GM23338 (cell line): ENCODE data around the gene SLC25A42.

Experiments used
- CREB1 ChIP-seq: fragments of 250-450 bp; sonication (Bioruptor Pico); IDR thresholded peaks from 2 replicates; pipeline ENCODE4 v1.5.0; 2020; ENCODE audit warnings: low read depth, mild to moderate bottlenecking, moderate library complexity
- EZH2 ChIP-seq: fragments of 200-600 bp; sonication (generic); IDR thresholded peaks from one replicate; pipeline ENCODE4 v1.8.0; 2017; ENCODE audit warnings: antibody characterized with exemption, mild to moderate bottlenecking, low read depth; ENCODE audit not compliant: unreplicated experiment
- EZH2phosphoT487 ChIP-seq: fragments of 200-600 bp; sonication (generic); IDR thresholded peaks from one replicate; pipeline ENCODE4 v1.8.1; 2018; ENCODE audit warnings: antibody characterized with exemption; ENCODE audit not compliant: unreplicated experiment
- JUNB ChIP-seq: IDR thresholded peaks from one replicate; pipeline ENCODE4 v1.6.1; 2016; ENCODE audit warnings: antibody characterized with exemption; ENCODE audit not compliant: unreplicated experiment
- NANOG ChIP-seq: IDR thresholded peaks from 2 replicates; pipeline ENCODE4 v1.6.1; 2016; ENCODE audit warnings: antibody characterized with exemption, borderline replicate concordance
- POLR2AphosphoS5 ChIP-seq: IDR thresholded peaks from 2 replicates; pipeline ENCODE4 v1.6.1; 2016; ENCODE audit warnings: antibody characterized with exemption, low read depth
- ZNF114 ChIP-seq: fragments of 250-450 bp; sonication (Bioruptor Pico); IDR thresholded peaks from 2 replicates; pipeline ENCODE4 v1.5.0; 2020; ENCODE audit warnings: mild to moderate bottlenecking, moderate library complexity
- ZNF331 ChIP-seq: fragments of 250-450 bp; sonication (Bioruptor Pico); IDR thresholded peaks from 2 replicates; pipeline ENCODE4 v1.5.0; 2020; ENCODE audit warnings: low read depth, mild to moderate bottlenecking, moderate library complexity
- TF ChIP-seq, protein P1 (sequence below): IDR thresholded peaks from 2 replicates; pipeline ENCODE4 v1.6.1; 2016; ENCODE audit warnings: antibody characterized with exemption
- TF ChIP-seq, protein P2 (sequence below), 2 experiments: fragments of 200-600 bp in 1 of 2; sonication (generic) in 1 of 2; conservative IDR thresholded peaks; 2 replicates each; pipeline versions ENCODE4 v1.5.1 to v1.6.1; 2016 to 2017; ENCODE audit warnings: antibody characterized with exemption in 2 of 2, low read depth in 2 of 2, mild to moderate bottlenecking in 2 of 2, moderate library complexity in 1 of 2
- TF ChIP-seq, protein P3 (sequence below): IDR thresholded peaks from one replicate; pipeline ENCODE4 v1.6.1; 2018; ENCODE audit warnings: antibody characterized with exemption; ENCODE audit not compliant: unreplicated experiment
- TF ChIP-seq, protein P4 (sequence below): fragments of 250-450 bp; sonication (Bioruptor Pico); IDR thresholded peaks from 2 replicates; pipeline ENCODE4 v1.5.0; 2020; ENCODE audit warnings: mild to moderate bottlenecking, moderate library complexity

DNA sequence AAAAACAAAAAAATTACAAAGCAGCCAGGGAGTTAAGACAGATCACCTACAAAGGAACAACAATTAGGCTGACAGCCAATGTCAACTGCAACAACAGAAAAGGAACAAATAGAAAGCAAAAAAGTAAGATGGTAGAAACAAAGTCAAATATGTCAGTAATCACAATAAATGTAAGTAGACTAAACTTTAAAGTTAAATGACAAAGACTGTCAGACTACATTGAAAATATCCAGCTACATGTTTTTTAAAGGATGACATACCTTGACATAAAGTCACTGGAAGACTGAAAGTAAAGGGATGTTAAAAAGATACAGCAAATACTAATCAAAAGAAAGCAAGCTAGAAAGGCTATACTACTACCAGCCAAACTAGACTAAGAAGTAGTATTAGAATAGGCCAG, 59.6 kb downstream of the SLC25A42 start:
- TF ChIP-seq, protein P1, sequence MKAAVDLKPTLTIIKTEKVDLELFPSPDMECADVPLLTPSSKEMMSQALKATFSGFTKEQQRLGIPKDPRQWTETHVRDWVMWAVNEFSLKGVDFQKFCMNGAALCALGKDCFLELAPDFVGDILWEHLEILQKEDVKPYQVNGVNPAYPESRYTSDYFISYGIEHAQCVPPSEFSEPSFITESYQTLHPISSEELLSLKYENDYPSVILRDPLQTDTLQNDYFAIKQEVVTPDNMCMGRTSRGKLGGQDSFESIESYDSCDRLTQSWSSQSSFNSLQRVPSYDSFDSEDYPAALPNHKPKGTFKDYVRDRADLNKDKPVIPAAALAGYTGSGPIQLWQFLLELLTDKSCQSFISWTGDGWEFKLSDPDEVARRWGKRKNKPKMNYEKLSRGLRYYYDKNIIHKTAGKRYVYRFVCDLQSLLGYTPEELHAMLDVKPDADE: no peak
- no peak for TF ChIP-seq EZH2
- TF ChIP-seq, protein P2, sequence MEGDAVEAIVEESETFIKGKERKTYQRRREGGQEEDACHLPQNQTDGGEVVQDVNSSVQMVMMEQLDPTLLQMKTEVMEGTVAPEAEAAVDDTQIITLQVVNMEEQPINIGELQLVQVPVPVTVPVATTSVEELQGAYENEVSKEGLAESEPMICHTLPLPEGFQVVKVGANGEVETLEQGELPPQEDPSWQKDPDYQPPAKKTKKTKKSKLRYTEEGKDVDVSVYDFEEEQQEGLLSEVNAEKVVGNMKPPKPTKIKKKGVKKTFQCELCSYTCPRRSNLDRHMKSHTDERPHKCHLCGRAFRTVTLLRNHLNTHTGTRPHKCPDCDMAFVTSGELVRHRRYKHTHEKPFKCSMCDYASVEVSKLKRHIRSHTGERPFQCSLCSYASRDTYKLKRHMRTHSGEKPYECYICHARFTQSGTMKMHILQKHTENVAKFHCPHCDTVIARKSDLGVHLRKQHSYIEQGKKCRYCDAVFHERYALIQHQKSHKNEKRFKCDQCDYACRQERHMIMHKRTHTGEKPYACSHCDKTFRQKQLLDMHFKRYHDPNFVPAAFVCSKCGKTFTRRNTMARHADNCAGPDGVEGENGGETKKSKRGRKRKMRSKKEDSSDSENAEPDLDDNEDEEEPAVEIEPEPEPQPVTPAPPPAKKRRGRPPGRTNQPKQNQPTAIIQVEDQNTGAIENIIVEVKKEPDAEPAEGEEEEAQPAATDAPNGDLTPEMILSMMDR (conservative IDR thresholded peaks at IDR 0.05; ENCODE audit: low read depth in 2 of 2): no peak
- TF ChIP-seq, protein P3, sequence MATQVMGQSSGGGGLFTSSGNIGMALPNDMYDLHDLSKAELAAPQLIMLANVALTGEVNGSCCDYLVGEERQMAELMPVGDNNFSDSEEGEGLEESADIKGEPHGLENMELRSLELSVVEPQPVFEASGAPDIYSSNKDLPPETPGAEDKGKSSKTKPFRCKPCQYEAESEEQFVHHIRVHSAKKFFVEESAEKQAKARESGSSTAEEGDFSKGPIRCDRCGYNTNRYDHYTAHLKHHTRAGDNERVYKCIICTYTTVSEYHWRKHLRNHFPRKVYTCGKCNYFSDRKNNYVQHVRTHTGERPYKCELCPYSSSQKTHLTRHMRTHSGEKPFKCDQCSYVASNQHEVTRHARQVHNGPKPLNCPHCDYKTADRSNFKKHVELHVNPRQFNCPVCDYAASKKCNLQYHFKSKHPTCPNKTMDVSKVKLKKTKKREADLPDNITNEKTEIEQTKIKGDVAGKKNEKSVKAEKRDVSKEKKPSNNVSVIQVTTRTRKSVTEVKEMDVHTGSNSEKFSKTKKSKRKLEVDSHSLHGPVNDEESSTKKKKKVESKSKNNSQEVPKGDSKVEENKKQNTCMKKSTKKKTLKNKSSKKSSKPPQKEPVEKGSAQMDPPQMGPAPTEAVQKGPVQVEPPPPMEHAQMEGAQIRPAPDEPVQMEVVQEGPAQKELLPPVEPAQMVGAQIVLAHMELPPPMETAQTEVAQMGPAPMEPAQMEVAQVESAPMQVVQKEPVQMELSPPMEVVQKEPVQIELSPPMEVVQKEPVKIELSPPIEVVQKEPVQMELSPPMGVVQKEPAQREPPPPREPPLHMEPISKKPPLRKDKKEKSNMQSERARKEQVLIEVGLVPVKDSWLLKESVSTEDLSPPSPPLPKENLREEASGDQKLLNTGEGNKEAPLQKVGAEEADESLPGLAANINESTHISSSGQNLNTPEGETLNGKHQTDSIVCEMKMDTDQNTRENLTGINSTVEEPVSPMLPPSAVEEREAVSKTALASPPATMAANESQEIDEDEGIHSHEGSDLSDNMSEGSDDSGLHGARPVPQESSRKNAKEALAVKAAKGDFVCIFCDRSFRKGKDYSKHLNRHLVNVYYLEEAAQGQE: no peak
- no peak for TF ChIP-seq POLR2AphosphoS5
- no peak for TF ChIP-seq EZH2phosphoT487
- TF ChIP-seq NANOG: no peak
- no peak for TF ChIP-seq CREB1
- TF ChIP-seq, protein P4, sequence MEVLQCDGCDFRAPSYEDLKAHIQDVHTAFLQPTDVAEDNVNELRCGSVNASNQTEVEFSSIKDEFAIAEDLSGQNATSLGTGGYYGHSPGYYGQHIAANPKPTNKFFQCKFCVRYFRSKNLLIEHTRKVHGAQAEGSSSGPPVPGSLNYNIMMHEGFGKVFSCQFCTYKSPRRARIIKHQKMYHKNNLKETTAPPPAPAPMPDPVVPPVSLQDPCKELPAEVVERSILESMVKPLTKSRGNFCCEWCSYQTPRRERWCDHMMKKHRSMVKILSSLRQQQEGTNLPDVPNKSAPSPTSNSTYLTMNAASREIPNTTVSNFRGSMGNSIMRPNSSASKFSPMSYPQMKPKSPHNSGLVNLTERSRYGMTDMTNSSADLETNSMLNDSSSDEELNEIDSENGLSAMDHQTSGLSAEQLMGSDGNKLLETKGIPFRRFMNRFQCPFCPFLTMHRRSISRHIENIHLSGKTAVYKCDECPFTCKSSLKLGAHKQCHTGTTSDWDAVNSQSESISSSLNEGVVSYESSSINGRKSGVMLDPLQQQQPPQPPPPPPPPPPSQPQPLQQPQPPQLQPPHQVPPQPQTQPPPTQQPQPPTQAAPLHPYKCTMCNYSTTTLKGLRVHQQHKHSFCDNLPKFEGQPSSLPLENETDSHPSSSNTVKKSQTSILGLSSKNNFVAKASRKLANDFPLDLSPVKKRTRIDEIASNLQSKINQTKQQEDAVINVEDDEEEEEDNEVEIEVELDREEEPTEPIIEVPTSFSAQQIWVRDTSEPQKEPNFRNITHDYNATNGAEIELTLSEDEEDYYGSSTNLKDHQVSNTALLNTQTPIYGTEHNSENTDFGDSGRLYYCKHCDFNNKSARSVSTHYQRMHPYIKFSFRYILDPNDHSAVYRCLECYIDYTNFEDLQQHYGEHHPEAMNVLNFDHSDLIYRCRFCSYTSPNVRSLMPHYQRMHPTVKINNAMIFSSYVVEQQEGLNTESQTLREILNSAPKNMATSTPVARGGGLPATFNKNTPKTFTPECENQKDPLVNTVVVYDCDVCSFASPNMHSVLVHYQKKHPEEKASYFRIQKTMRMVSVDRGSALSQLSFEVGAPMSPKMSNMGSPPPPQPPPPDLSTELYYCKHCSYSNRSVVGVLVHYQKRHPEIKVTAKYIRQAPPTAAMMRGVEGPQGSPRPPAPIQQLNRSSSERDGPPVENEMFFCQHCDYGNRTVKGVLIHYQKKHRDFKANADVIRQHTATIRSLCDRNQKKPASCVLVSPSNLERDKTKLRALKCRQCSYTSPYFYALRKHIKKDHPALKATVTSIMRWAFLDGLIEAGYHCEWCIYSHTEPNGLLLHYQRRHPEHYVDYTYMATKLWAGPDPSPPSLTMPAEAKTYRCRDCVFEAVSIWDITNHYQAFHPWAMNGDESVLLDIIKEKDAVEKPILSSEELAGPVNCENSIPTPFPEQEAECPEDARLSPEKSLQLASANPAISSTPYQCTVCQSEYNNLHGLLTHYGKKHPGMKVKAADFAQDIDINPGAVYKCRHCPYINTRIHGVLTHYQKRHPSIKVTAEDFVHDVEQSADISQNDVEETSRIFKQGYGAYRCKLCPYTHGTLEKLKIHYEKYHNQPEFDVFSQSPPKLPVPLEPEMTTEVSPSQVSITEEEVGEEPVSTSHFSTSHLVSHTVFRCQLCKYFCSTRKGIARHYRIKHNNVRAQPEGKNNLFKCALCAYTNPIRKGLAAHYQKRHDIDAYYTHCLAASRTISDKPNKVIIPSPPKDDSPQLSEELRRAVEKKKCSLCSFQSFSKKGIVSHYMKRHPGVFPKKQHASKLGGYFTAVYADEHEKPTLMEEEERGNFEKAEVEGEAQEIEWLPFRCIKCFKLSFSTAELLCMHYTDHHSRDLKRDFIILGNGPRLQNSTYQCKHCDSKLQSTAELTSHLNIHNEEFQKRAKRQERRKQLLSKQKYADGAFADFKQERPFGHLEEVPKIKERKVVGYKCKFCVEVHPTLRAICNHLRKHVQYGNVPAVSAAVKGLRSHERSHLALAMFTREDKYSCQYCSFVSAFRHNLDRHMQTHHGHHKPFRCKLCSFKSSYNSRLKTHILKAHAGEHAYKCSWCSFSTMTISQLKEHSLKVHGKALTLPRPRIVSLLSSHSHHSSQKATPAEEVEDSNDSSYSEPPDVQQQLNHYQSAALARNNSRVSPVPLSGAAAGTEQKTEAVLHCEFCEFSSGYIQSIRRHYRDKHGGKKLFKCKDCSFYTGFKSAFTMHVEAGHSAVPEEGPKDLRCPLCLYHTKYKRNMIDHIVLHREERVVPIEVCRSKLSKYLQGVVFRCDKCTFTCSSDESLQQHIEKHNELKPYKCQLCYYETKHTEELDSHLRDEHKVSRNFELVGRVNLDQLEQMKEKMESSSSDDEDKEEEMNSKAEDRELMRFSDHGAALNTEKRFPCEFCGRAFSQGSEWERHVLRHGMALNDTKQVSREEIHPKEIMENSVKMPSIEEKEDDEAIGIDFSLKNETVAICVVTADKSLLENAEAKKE: no peak
- no peak for TF ChIP-seq JUNB
- no peak for TF ChIP-seq ZNF331 (CRISPR knock-in tag)
- TF ChIP-seq ZNF114 (CRISPR knock-in tag): no peak
